ENCODE data around the gene CRAMP1. TPM values are rescaled to one million over a fixed set of nuclear protein-coding genes. Genes with fewer than 3 reads are reported as not detected.
"Not testable (repeated sequence)": the region's sequence is repeated elsewhere in the genome, so short reads cannot be mapped to it uniquely, and the experiment has no call there.

CRAMP1 gene
- total RNA-seq, 1 donor from 2014 or later: 24.1 TPM

- intact Hi-C loops (cut with DNase I): no loop called here
- DNase-seq (no peak), ATAC-seq (no peak)
- H3K4me1 ChIP-seq: no peaks in the 10 kb centered on the region
- H3K27ac ChIP-seq: no peak overlapping the region
- peaks cover 83% of the 10 kb centered on the region for H3K36me3 ChIP-seq
- TF ChIP-seq, protein P1, sequence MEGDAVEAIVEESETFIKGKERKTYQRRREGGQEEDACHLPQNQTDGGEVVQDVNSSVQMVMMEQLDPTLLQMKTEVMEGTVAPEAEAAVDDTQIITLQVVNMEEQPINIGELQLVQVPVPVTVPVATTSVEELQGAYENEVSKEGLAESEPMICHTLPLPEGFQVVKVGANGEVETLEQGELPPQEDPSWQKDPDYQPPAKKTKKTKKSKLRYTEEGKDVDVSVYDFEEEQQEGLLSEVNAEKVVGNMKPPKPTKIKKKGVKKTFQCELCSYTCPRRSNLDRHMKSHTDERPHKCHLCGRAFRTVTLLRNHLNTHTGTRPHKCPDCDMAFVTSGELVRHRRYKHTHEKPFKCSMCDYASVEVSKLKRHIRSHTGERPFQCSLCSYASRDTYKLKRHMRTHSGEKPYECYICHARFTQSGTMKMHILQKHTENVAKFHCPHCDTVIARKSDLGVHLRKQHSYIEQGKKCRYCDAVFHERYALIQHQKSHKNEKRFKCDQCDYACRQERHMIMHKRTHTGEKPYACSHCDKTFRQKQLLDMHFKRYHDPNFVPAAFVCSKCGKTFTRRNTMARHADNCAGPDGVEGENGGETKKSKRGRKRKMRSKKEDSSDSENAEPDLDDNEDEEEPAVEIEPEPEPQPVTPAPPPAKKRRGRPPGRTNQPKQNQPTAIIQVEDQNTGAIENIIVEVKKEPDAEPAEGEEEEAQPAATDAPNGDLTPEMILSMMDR (IDR thresholded peaks at IDR 0.05): no peak
- no peaks in the 10 kb centered on the region for H3K27me3 ChIP-seq (ENCODE audit: low read depth)
- H3K4me3 ChIP-seq: no peak overlapping the region
- no peaks in the 10 kb centered on the region for H3K9me3 ChIP-seq
Measured at GRCh38 chr16:1691956-1692355, 79.8 kb downstream of the CRAMP1 start.

DNA sequence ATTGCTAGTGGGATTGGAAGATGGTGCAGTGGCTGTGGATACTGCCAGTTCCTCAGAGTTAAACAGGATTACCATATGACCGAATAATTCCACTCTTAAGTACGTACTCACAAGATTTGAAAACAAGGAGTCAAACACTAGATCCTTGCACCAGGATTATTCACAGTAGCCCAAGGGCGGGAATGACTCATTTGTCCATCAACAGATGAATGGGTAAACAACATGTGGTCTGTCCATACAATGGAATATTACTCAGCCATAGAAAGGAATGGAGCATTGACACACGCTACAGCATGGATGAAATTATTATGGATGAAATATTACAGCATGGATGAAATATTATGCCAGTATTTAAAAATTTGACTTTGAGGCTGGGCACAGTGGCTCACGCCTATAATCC is 84.7 kb downstream of the CRAMP1 start:
- H3K9me3 ChIP-seq: no peaks in the 10 kb centered on the region
- intact Hi-C loops (cut with DNase I): no loop called here
- H3K4me3 ChIP-seq: no peak overlapping the region
- H3K4me1 ChIP-seq: no peaks in the 10 kb centered on the region
- H3K27ac ChIP-seq: no peak overlapping the region
- no peak for ATAC-seq
- peaks cover 94% of the 10 kb centered on the region for H3K36me3 ChIP-seq
- no peak for DNase-seq
- H3K27me3 ChIP-seq (ENCODE audit: low read depth): no peaks in the 10 kb centered on the region
- TF ChIP-seq, protein P1 (IDR thresholded peaks at IDR 0.05): no peak

DNA sequence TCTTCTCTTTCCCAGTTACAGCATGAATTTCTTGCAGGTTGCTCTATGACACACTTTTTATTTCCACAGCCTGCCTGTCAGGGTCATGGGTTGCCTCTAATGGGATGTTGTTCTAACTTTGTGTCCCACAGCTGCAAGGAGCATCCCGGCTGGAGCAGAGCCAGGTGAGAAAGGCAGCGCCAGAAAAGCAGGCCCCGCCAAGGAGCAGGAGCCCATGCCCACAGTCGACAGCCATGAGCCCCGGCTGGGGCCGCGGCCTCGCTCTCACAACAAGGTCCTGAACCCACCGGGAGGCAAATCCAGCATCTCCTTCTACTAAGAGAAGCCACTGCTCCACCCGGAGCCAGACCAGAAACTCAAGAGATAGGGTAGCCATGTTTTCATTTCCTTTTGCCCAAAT is 86.5 kb downstream of the CRAMP1 start:
- DNase-seq (no peak), ATAC-seq (no peak)
- TF ChIP-seq, protein P1 (IDR thresholded peaks at IDR 0.05): no peak
- intact Hi-C loops (cut with DNase I): no loop called here
- Histone ChIP-seq H3K36me3 (peaks cover 85% of the 10 kb centered on the region), H3K4me3 (no peak overlapping the region), H3K27me3 (ENCODE audit: low read depth) (no peaks in the 10 kb centered on the region), H3K9me3 (no peaks in the 10 kb centered on the region), H3K27ac (no peak overlapping the region), H3K4me1 (no peaks in the 10 kb centered on the region)

GRCh38 chr16:1700246-1700645 is 88.1 kb downstream of the CRAMP1 start:
- Histone ChIP-seq H3K36me3 (peaks cover 70% of the 10 kb centered on the region), H3K4me1 (peaks cover 6% of the 10 kb centered on the region), H3K4me3 (no peak overlapping the region), H3K9me3 (no peaks in the 10 kb centered on the region), H3K27ac (no peak overlapping the region), H3K27me3 (ENCODE audit: low read depth) (no peaks in the 10 kb centered on the region)
- TF ChIP-seq, protein P1 (IDR thresholded peaks at IDR 0.05): no peak
- intact Hi-C loops (cut with DNase I): no loop called here
- ATAC-seq (no peak), DNase-seq (no peak)

DNA sequence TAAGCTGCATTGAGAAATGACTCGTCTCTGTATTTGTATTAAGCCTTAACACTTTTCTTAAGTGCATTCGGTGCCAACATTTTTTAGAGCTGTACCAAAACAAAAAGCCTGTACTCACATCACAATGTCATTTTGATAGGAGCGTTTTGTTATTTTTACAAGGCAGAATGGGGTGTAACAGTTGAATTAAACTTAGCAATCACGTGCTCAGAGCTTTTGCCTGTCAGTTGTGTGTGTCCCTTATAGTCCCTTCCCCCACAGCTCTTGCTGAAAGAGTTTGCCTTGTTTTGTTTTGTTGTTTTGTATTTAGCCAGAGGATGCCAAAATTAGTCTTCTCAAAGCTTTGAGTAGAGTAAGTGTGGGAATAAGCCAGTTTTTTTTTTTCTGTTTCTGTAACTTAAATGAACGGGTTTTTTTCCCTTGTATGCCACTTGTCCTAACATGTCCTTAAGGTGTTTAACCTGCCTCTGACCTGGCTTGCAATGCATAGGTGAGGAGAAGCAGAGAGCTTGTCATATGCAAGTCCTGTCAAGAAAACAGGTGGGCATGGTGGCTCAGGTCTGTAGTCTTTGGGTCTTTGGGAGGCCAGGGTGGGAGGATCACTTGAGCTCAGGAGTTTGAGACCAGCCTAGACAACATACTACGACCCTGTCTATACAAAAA is 89.2 kb downstream of the CRAMP1 start:
- Histone ChIP-seq H3K36me3 (peaks cover 63% of the 10 kb centered on the region), H3K4me3 (no peak overlapping the region), H3K27me3 (ENCODE audit: low read depth) (no peaks in the 10 kb centered on the region), H3K4me1 (peaks cover 6% of the 10 kb centered on the region), H3K9me3 (no peaks in the 10 kb centered on the region), H3K27ac (no peak overlapping the region)
- ATAC-seq (no peak), DNase-seq (no peak)
- intact Hi-C loops (cut with DNase I): no loop called here
- TF ChIP-seq, protein P1 (IDR thresholded peaks at IDR 0.05): no peak

DNA sequence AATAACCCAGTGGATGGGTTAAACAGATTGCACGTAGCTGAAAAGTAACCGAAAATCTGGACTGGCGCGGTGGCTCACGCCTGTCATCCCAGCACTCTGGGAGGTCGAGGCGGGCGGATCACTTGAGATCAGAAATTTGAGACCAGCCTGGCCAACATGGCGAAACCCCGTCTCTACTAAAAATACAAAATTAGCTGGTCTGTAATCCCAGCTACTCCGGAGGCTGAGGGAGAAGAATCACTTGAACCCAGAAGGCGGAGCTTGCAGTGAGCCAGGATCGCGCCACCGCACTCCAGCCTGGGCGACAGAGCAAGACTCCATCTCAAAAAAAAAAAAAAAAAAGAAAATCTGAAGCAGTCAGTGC is 93.1 kb downstream of the CRAMP1 start:
- ATAC-seq: peak; percentile 51 to 62
- peak overlapping the region; percentile 99 for H3K4me3 ChIP-seq
- DNase-seq; H3K27me3 ChIP-seq (ENCODE audit: low read depth); intact Hi-C loops (cut with DNase I); H3K9me3 ChIP-seq: not testable (repeated sequence)
- H3K36me3 ChIP-seq: peaks cover 31% of the 10 kb centered on the region
- H3K27ac ChIP-seq: peak overlapping the region; percentile 97
- H3K4me1 ChIP-seq: peaks cover 27% of the 10 kb centered on the region
